ENCODE data around the gene AHDC1.

Gene AHDC1

GRCh38 chr1:27564710-27565649 lies 39.0 kb downstream of the AHDC1 start:
- no peak overlapping the region for H3K27ac ChIP-seq (ENCODE audit: low read depth, low read length)
- H3K9me3 ChIP-seq (ENCODE audit: control insufficient read depth, insufficient read depth, low read depth, low read length) = no peaks in the 10 kb centered on the region
- H3K9ac ChIP-seq (ENCODE audit: low read length) = no peak overlapping the region
- H3K4me3 ChIP-seq (ENCODE audit: low read depth, low read length) = no peak overlapping the region
- H3K36me3 ChIP-seq (ENCODE audit: control insufficient read depth, insufficient read depth, low read length) = no peaks in the 10 kb centered on the region
- H3K4me1 ChIP-seq (ENCODE audit: control insufficient read depth, insufficient read depth, low read length) = peaks cover 89% of the 10 kb centered on the region
- H3K27me3 ChIP-seq (ENCODE audit: control insufficient read depth, insufficient read depth, low read length) = no peaks in the 10 kb centered on the region

- no peak overlapping the region for H3K27ac ChIP-seq (ENCODE audit: low read depth, low read length)
- H3K27me3 ChIP-seq (ENCODE audit: control insufficient read depth, insufficient read depth, low read length) = no peaks in the 10 kb centered on the region
- no peaks in the 10 kb centered on the region for H3K9me3 ChIP-seq (ENCODE audit: control insufficient read depth, insufficient read depth, low read depth, low read length)
- H3K4me3 ChIP-seq (ENCODE audit: low read depth, low read length) = no peak overlapping the region
- no peak overlapping the region for H3K9ac ChIP-seq (ENCODE audit: low read length)
- H3K36me3 ChIP-seq (ENCODE audit: control insufficient read depth, insufficient read depth, low read length) = no peaks in the 10 kb centered on the region
- peaks cover 82% of the 10 kb centered on the region for H3K4me1 ChIP-seq (ENCODE audit: control insufficient read depth, insufficient read depth, low read length)
These were observed 40.1 kb downstream of the AHDC1 start for GRCh38 chr1:27563591-27564471.

GRCh38 chr1:27563341-27563590 lies 40.7 kb downstream of the AHDC1 start:
- H3K36me3 ChIP-seq (ENCODE audit: control insufficient read depth, insufficient read depth, low read length) = no peaks in the 10 kb centered on the region
- no peak overlapping the region for H3K27ac ChIP-seq (ENCODE audit: low read depth, low read length)
- H3K4me3 ChIP-seq (ENCODE audit: low read depth, low read length) = no peak overlapping the region
- peaks cover 88% of the 10 kb centered on the region for H3K4me1 ChIP-seq (ENCODE audit: control insufficient read depth, insufficient read depth, low read length)
- no peak overlapping the region for H3K9ac ChIP-seq (ENCODE audit: low read length)
- no peaks in the 10 kb centered on the region for H3K27me3 ChIP-seq (ENCODE audit: control insufficient read depth, insufficient read depth, low read length)
- no peaks in the 10 kb centered on the region for H3K9me3 ChIP-seq (ENCODE audit: control insufficient read depth, insufficient read depth, low read depth, low read length)

GRCh38 chr1:27562534-27563340 lies 41.2 kb downstream of the AHDC1 start:
- Histone ChIP-seq H3K27me3 (ENCODE audit: control insufficient read depth, insufficient read depth, low read length) (no peaks in the 10 kb centered on the region), H3K27ac (ENCODE audit: low read depth, low read length) (no peak overlapping the region), H3K36me3 (ENCODE audit: control insufficient read depth, insufficient read depth, low read length) (no peaks in the 10 kb centered on the region), H3K9me3 (ENCODE audit: control insufficient read depth, insufficient read depth, low read depth, low read length) (no peaks in the 10 kb centered on the region), H3K4me3 (ENCODE audit: low read depth, low read length) (no peak overlapping the region), H3K9ac (ENCODE audit: low read length) (no peak overlapping the region), H3K4me1 (ENCODE audit: control insufficient read depth, insufficient read depth, low read length) (peaks cover 88% of the 10 kb centered on the region)

GRCh38 chr1:27562021-27562420 lies 41.9 kb downstream of the AHDC1 start:
- Histone ChIP-seq H3K27ac (ENCODE audit: low read depth, low read length) (no peak overlapping the region), H3K4me1 (ENCODE audit: control insufficient read depth, insufficient read depth, low read length) (peaks cover 85% of the 10 kb centered on the region)

GRCh38 chr1:27561124-27561899 lies 42.6 kb downstream of the AHDC1 start:
- no peak overlapping the region for H3K27ac ChIP-seq (ENCODE audit: low read depth, low read length)
- no peak overlapping the region for H3K9ac ChIP-seq (ENCODE audit: low read length)
- H3K4me3 ChIP-seq (ENCODE audit: low read depth, low read length) = no peak overlapping the region
- H3K9me3 ChIP-seq (ENCODE audit: control insufficient read depth, insufficient read depth, low read depth, low read length) = no peaks in the 10 kb centered on the region
- H3K4me1 ChIP-seq (ENCODE audit: control insufficient read depth, insufficient read depth, low read length) = peaks cover 82% of the 10 kb centered on the region
- no peaks in the 10 kb centered on the region for H3K27me3 ChIP-seq (ENCODE audit: control insufficient read depth, insufficient read depth, low read length)
- H3K36me3 ChIP-seq (ENCODE audit: control insufficient read depth, insufficient read depth, low read length) = no peaks in the 10 kb centered on the region

More at GRCh38 chr1:27562021-27562420, 41.9 kb downstream of the AHDC1 start:
- Histone ChIP-seq H3K9me3 (ENCODE audit: control insufficient read depth, insufficient read depth, low read depth, low read length) (no peaks in the 10 kb centered on the region), H3K9ac (ENCODE audit: low read length) (no peak overlapping the region), H3K27me3 (ENCODE audit: control insufficient read depth, insufficient read depth, low read length) (no peaks in the 10 kb centered on the region), H3K36me3 (ENCODE audit: control insufficient read depth, insufficient read depth, low read length) (no peaks in the 10 kb centered on the region), H3K4me3 (ENCODE audit: low read depth, low read length) (no peak overlapping the region)

- Histone ChIP-seq H3K27me3 (ENCODE audit: control insufficient read depth, insufficient read depth, low read length) (no peaks in the 10 kb centered on the region), H3K9ac (ENCODE audit: low read length) (no peak overlapping the region), H3K27ac (ENCODE audit: low read depth, low read length) (no peak overlapping the region), H3K4me1 (ENCODE audit: control insufficient read depth, insufficient read depth, low read length) (peaks cover 80% of the 10 kb centered on the region), H3K9me3 (ENCODE audit: control insufficient read depth, insufficient read depth, low read depth, low read length) (no peaks in the 10 kb centered on the region), H3K4me3 (ENCODE audit: low read depth, low read length) (no peak overlapping the region), H3K36me3 (ENCODE audit: control insufficient read depth, insufficient read depth, low read length) (no peaks in the 10 kb centered on the region)
These were observed 43.4 kb downstream of the AHDC1 start for GRCh38 chr1:27560268-27561123.

- H3K36me3 ChIP-seq (ENCODE audit: control insufficient read depth, insufficient read depth, low read length) = no peaks in the 10 kb centered on the region
- H3K27ac ChIP-seq (ENCODE audit: low read depth, low read length) = no peak overlapping the region
- H3K4me3 ChIP-seq (ENCODE audit: low read depth, low read length) = no peak overlapping the region
- H3K27me3 ChIP-seq (ENCODE audit: control insufficient read depth, insufficient read depth, low read length) = no peaks in the 10 kb centered on the region
- no peaks in the 10 kb centered on the region for H3K9me3 ChIP-seq (ENCODE audit: control insufficient read depth, insufficient read depth, low read depth, low read length)
- H3K9ac ChIP-seq (ENCODE audit: low read length) = no peak overlapping the region
- peaks cover 80% of the 10 kb centered on the region for H3K4me1 ChIP-seq (ENCODE audit: control insufficient read depth, insufficient read depth, low read length)
These were observed 44.4 kb downstream of the AHDC1 start for GRCh38 chr1:27559466-27560030.

- Histone ChIP-seq H3K36me3 (ENCODE audit: control insufficient read depth, insufficient read depth, low read length) (no peaks in the 10 kb centered on the region), H3K27me3 (ENCODE audit: control insufficient read depth, insufficient read depth, low read length) (no peaks in the 10 kb centered on the region), H3K9me3 (ENCODE audit: control insufficient read depth, insufficient read depth, low read depth, low read length) (no peaks in the 10 kb centered on the region), H3K27ac (ENCODE audit: low read depth, low read length) (no peak overlapping the region), H3K9ac (ENCODE audit: low read length) (peak overlapping the region; percentile 0), H3K4me1 (ENCODE audit: control insufficient read depth, insufficient read depth, low read length) (peaks cover 62% of the 10 kb centered on the region), H3K4me3 (ENCODE audit: low read depth, low read length) (peak overlapping the region; percentile 21; the same call in 1 of the 2 replicates)
These were observed 46.2 kb downstream of the AHDC1 start for GRCh38 chr1:27557596-27558340.

Data from HUES6 (cell line).